GM19351 (cell line): ENCODE results near the gene GLDC.
A peak's percentile ranks its signal among the peaks of the same experiment; 100 is the strongest.

Experiments
- ATAC-seq: cut with Tn5 transposase; IDR thresholded peaks from one replicate; pipeline ENCODE4 v1.9.1; 2021; ENCODE audit warnings: mild to moderate bottlenecking, moderate library complexity; ENCODE audit not compliant: unreplicated experiment

GLDC gene

GRCh38 chr9:6665628-6666027, 20.1 kb upstream of the GLDC start:
- no peak for ATAC-seq

GRCh38 chr9:6664204-6664680, 18.7 kb upstream of the GLDC start:
- no peak for ATAC-seq

- no peak for ATAC-seq
These were observed 15.0 kb upstream of the GLDC start for GRCh38 chr9:6660512-6660911.

GRCh38 chr9:6658628-6659353, 13.3 kb upstream of the GLDC start:
- no peak for ATAC-seq

- no peak for ATAC-seq
These were observed 11.2 kb upstream of the GLDC start for GRCh38 chr9:6656614-6657300.

GRCh38 chr9:6655036-6655435, 9.5 kb upstream of the GLDC start:
- peak; percentile 91 for ATAC-seq

- ATAC-seq: peak; percentile 32
These were observed 736 bp upstream of the GLDC start for GRCh38 chr9:6646293-6646636.

- peak; percentile 30 for ATAC-seq
These were observed 499 bp downstream of the GLDC start for GRCh38 chr9:6645105-6645354.

GRCh38 chr9:6644346-6645104, 1.0 kb downstream of the GLDC start:
- no peak for ATAC-seq

- ATAC-seq: no peak
These were observed 3.6 kb downstream of the GLDC start for GRCh38 chr9:6641961-6642360.

GRCh38 chr9:6641561-6641960, 4.0 kb downstream of the GLDC start:
- ATAC-seq: no peak

GRCh38 chr9:6641056-6641455, 4.5 kb downstream of the GLDC start:
- ATAC-seq: no peak

- ATAC-seq: no peak
These were observed 5.1 kb downstream of the GLDC start for GRCh38 chr9:6640268-6641051.

GRCh38 chr9:6639622-6640021, 5.9 kb downstream of the GLDC start:
- no peak for ATAC-seq

GRCh38 chr9:6634444-6634843, 11.1 kb downstream of the GLDC start:
- ATAC-seq: no peak

GRCh38 chr9:6633378-6633777, 12.2 kb downstream of the GLDC start:
- ATAC-seq: no peak

GRCh38 chr9:6632516-6633183, 12.9 kb downstream of the GLDC start:
- peak; percentile 85 for ATAC-seq

- ATAC-seq: peak; percentile 39
These were observed 14.4 kb downstream of the GLDC start for GRCh38 chr9:6631207-6631512.

- ATAC-seq: peak; percentile 79
These were observed 14.9 kb downstream of the GLDC start for GRCh38 chr9:6630502-6631206.

- ATAC-seq: no peak
These were observed 16.8 kb downstream of the GLDC start for GRCh38 chr9:6628704-6629103.
